Mesendoderm (in vitro differentiated cells): ENCODE data around the gene PRR15L.

ENCODE experiments used
- DNase-seq: peaks from one replicate; pipeline ENCODE4 v3.0.0; 2013
- H2AK5ac ChIP-seq: 2 replicates; pipeline ENCODE4 v1.6.1; 2013; ENCODE audit warnings: low read length, inconsistent platforms
- H2BK120ac ChIP-seq: 2 replicates; pipeline ENCODE4 v1.6.1; 2013; ENCODE audit warnings: low read depth, mild to moderate bottlenecking, low read length, moderate library complexity, mixed read lengths
- H2BK15ac ChIP-seq: replicated peaks from 2 replicates; pipeline ENCODE4 v1.6.1; 2013; ENCODE audit warnings: low read depth, mild to moderate bottlenecking, moderate library complexity
- H2BK5ac ChIP-seq: 2 replicates; pipeline ENCODE4 v1.6.1; 2013; ENCODE audit warnings: low read length, inconsistent platforms
- H3K18ac ChIP-seq: 2 replicates; pipeline ENCODE4 v1.6.1; 2013; ENCODE audit warnings: mild to moderate bottlenecking, low read length, mixed read lengths
- H3K23ac ChIP-seq: one replicate; pipeline ENCODE4 v1.6.1; 2013; ENCODE audit warnings: low read length
- H3K27ac ChIP-seq: 2 replicates; pipeline ENCODE4 v1.5.1; 2013; ENCODE audit warnings: low read depth, mild to moderate bottlenecking, inconsistent platforms, low read length, moderate library complexity
- H3K27me3 ChIP-seq: 2 replicates; pipeline ENCODE4 v1.6.1; 2013; ENCODE audit warnings: low read length, control low read depth, mild to moderate bottlenecking, inconsistent platforms; ENCODE audit not compliant: insufficient read depth, poor library complexity
- H3K36me3 ChIP-seq: 2 replicates; pipeline ENCODE4 v1.6.1; 2013; ENCODE audit warnings: low read length, inconsistent platforms; ENCODE audit not compliant: control insufficient read depth, insufficient read depth
- H3K4ac ChIP-seq: one replicate; pipeline ENCODE4 v1.6.1; 2013; ENCODE audit warnings: low read depth, mild to moderate bottlenecking, low read length, moderate library complexity
- H3K4me1 ChIP-seq: 2 replicates; pipeline ENCODE4 v1.6.1; 2013; ENCODE audit warnings: low read depth, low read length, inconsistent platforms; ENCODE audit not compliant: control insufficient read depth
- H3K4me2 ChIP-seq: 2 replicates; pipeline ENCODE4 v1.6.1; 2013; ENCODE audit warnings: low read length
- H3K4me3 ChIP-seq: 2 replicates; pipeline ENCODE4 v1.5.1; 2013; ENCODE audit warnings: mild to moderate bottlenecking, low read length
- H3K56ac ChIP-seq: one replicate; pipeline ENCODE4 v1.6.1; 2013; ENCODE audit warnings: low read length
- H3K79me1 ChIP-seq: 2 replicates; pipeline ENCODE4 v1.6.1; 2013; ENCODE audit warnings: low read length, inconsistent platforms
- H3K79me2 ChIP-seq: 2 replicates; pipeline ENCODE4 v1.6.1; 2013; ENCODE audit warnings: mild to moderate bottlenecking, low read length; ENCODE audit not compliant: control insufficient read depth, insufficient read depth
- H3K9ac ChIP-seq: 2 replicates; pipeline ENCODE4 v1.6.1; 2013; ENCODE audit warnings: low read length, inconsistent platforms
- H4K5ac ChIP-seq: one replicate; pipeline ENCODE4 v1.6.1; 2013; ENCODE audit warnings: low read length
- H4K8ac ChIP-seq: one replicate; pipeline ENCODE4 v1.6.1; 2013; ENCODE audit warnings: low read depth, mild to moderate bottlenecking, control low read depth, low read length, moderate library complexity
- WGBS: extraction: QIAGEN DNeasy Blood & Tissue Kit; methylation state at CpG from one replicate; pipeline ENCODE4 v1.1.7; 2013; ENCODE audit warnings: low lambda C conversion rate, missing lambda C conversion rate; ENCODE audit not compliant: insufficient coverage; ENCODE audit errors: extremely low coverage; 5-methylcytosine and 5-hydroxymethylcytosine counted together

Gene PRR15L

GRCh38 chr17:47918006-47918405 is 39.7 kb downstream of the PRR15L start:
- Histone ChIP-seq H2AK5ac (no peak overlapping the region), H3K27me3 (no peaks in the 10 kb centered on the region), H3K56ac (no peak overlapping the region), H3K4me2 (no peak overlapping the region), H3K23ac (no peak overlapping the region), H3K79me1 (no peaks in the 10 kb centered on the region), H2BK15ac (no peak overlapping the region), H4K5ac (no peak overlapping the region), H3K4me1 (no peaks in the 10 kb centered on the region), H4K8ac (no peak overlapping the region), H3K18ac (no peak overlapping the region), H3K9ac (no peak overlapping the region), H2BK120ac (no peak overlapping the region), H2BK5ac (no peak overlapping the region), H3K79me2 (no peaks in the 10 kb centered on the region), H3K27ac (no peak overlapping the region), H3K4ac (no peak overlapping the region), H3K4me3 (no peak overlapping the region), H3K36me3 (no peaks in the 10 kb centered on the region)
- WGBS: no CpG with 5 or more reads among the region's 2 CpGs
- no peak for DNase-seq

- Histone ChIP-seq H3K79me1 (no peaks in the 10 kb centered on the region), H3K27ac (no peak overlapping the region), H4K8ac (no peak overlapping the region), H2BK15ac (no peak overlapping the region), H3K4ac (no peak overlapping the region), H3K23ac (no peak overlapping the region), H3K18ac (no peak overlapping the region), H3K4me2 (no peak overlapping the region), H3K56ac (no peak overlapping the region), H2AK5ac (no peak overlapping the region), H3K9ac (no peak overlapping the region), H3K79me2 (no peaks in the 10 kb centered on the region), H2BK5ac (no peak overlapping the region), H3K4me3 (no peak overlapping the region), H3K36me3 (no peaks in the 10 kb centered on the region), H2BK120ac (no peak overlapping the region), H4K5ac (no peak overlapping the region), H3K4me1 (no peaks in the 10 kb centered on the region), H3K27me3 (no peaks in the 10 kb centered on the region)
- no CpG with 5 or more reads among the region's 2 CpGs for WGBS
- no peak for DNase-seq
These were observed 40.1 kb downstream of the PRR15L start for GRCh38 chr17:47917581-47917980.

- Histone ChIP-seq H2BK15ac (no peak overlapping the region), H3K56ac (no peak overlapping the region), H3K27me3 (no peaks in the 10 kb centered on the region), H4K5ac (no peak overlapping the region), H4K8ac (no peak overlapping the region), H2AK5ac (no peak overlapping the region), H3K4me3 (no peak overlapping the region), H3K79me1 (no peaks in the 10 kb centered on the region), H3K36me3 (no peaks in the 10 kb centered on the region), H3K9ac (no peak overlapping the region), H3K4ac (no peak overlapping the region), H3K27ac (no peak overlapping the region), H3K79me2 (no peaks in the 10 kb centered on the region), H3K23ac (no peak overlapping the region), H3K18ac (no peak overlapping the region), H2BK120ac (no peak overlapping the region), H3K4me1 (no peaks in the 10 kb centered on the region), H2BK5ac (no peak overlapping the region), H3K4me2 (no peak overlapping the region)
- no CpG with 5 or more reads among the region's 19 CpGs for WGBS
- no peak for DNase-seq
These were observed 41.0 kb downstream of the PRR15L start for GRCh38 chr17:47916489-47917208.

DNA sequence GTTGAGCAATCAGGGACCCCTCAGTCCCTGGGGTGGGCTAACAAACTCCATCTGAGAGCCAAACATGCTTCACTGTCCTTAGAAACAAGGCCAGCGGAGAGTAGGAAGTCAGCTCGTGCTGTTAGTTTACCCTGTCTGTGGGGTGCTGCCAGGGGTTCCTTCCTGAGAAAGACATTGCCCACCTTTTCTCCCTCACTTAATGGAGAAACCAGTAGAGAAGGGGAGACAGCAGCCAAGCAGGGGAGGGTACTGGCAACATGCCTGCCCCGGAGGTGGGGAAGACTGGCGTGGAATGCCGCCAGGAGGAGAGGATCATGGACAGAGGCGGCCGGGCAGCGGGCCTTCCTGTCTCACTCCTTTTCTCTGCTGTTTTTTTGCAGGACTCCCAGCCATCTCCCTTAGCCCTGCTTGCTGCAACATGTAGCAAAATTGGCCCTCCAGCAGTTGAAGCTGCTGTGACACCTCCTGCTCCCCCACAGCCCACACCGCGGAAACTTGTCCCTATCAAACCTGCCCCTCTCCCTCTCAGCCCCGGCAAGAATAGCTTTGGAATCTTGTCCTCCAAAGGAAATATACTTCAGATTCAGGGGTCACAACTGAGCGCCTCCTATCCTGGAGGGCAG is 41.8 kb downstream of the PRR15L start:
- Histone ChIP-seq H2AK5ac (no peak overlapping the region), H3K4me2 (no peak overlapping the region), H3K9ac (no peak overlapping the region), H3K23ac (no peak overlapping the region), H2BK5ac (no peak overlapping the region), H3K79me2 (no peaks in the 10 kb centered on the region), H3K4ac (no peak overlapping the region), H4K5ac (no peak overlapping the region), H3K18ac (no peak overlapping the region), H3K4me1 (no peaks in the 10 kb centered on the region), H3K56ac (no peak overlapping the region), H2BK15ac (no peak overlapping the region), H4K8ac (no peak overlapping the region), H3K27me3 (no peaks in the 10 kb centered on the region), H3K4me3 (no peak overlapping the region), H3K27ac (no peak overlapping the region), H3K79me1 (no peaks in the 10 kb centered on the region), H3K36me3 (no peaks in the 10 kb centered on the region), H2BK120ac (no peak overlapping the region)
- DNase-seq: no peak
- no CpG with 5 or more reads among the region's 12 CpGs for WGBS

DNA sequence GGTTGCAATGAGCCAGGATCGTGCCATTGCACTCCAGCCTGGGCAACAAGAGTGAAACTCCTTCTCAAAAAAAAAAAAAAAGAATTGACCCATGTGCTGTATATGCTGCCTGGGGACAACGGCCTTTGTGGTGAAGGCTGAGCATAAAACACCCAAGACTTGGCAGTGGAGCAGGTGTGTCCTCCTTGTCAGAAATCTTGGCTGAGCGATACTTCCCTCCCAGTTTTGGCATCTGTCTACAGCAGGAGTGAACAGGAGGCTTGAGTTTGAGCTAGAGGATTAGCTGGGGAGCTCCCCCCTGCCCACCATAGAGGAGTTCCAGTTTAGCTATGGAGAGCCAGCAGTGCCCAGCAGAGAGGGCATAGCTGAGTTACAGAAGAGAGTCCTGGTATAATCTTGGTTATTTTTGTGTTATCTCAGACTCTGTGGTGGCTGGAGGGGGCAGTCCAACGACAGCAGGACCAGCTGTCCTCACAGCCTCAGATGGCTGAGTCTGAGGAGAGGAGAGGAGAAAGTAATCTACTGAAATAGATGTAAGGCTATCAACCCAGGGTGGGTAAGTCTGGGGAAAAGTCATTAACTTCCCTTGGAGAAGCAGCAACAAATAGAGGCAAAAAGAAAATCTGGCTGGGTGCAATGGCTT is 43.3 kb downstream of the PRR15L start:
- H4K8ac ChIP-seq: no peak overlapping the region
- no peak overlapping the region for H3K56ac ChIP-seq
- no peaks in the 10 kb centered on the region for H3K4me1 ChIP-seq
- no peak overlapping the region for H4K5ac ChIP-seq
- no peak overlapping the region for H3K9ac ChIP-seq
- H2BK5ac ChIP-seq: no peak overlapping the region
- no peak overlapping the region for H2AK5ac ChIP-seq
- no peak overlapping the region for H2BK120ac ChIP-seq
- no peak overlapping the region for H3K18ac ChIP-seq
- no peak overlapping the region for H2BK15ac ChIP-seq
- H3K4me3 ChIP-seq: no peak overlapping the region
- no peak overlapping the region for H3K4ac ChIP-seq
- no peaks in the 10 kb centered on the region for H3K27me3 ChIP-seq
- no peak overlapping the region for H3K4me2 ChIP-seq
- no CpG with 5 or more reads among the region's 4 CpGs for WGBS
- H3K23ac ChIP-seq: no peak overlapping the region
- no peaks in the 10 kb centered on the region for H3K36me3 ChIP-seq
- H3K79me1 ChIP-seq: no peaks in the 10 kb centered on the region
- no peak overlapping the region for H3K27ac ChIP-seq
- DNase-seq: no peak
- H3K79me2 ChIP-seq: no peaks in the 10 kb centered on the region
